ENCODE measurements around the gene CYB5R3.

CYB5R3 gene

DNA sequence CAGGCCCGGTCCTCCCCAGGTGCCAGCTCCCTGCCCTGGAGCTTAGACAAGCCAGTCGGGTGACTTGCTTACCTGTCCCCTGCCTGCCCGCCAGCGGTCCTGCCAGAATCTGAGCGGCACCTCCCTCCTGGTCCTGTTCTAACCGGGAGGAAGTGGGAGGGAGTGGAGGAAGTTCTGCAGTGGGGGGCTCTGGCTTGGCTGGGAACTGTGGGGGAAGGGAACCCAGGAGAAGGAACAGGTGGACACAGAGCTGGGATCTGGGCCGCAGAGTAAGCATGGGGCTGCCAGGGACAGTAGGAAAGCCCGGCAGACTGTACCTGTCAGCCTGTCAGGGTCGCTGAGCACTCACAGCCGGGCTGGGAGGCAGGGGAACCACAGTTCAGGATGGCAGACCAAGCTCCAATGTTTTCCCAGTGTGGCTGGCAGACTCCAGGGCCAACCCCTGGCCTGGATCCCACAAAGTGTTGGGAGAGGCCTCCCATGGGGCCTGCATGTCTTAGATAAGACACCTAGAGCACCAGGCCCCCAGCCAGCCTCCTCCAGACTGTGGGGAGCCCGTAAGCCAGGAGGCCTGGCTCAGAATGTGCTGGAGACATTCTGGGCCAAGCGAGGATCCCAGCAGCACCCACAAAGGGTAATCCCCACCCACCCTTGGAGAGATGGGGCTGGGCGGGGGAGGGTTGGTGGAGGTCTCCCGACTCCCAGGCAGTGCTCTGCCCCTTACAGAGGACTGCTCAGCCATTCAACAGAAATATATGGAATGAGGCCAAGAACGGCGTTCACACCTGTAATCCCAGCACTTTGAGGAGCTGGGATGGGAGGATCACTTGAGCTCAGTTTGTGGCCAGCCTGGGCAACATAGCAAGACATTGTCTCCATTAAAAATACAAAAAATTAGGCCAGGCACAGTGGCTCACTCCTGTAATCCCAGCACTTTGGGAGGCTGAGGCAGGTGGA lies 2.3 kb downstream of the CYB5R3 start:
- Histone ChIP-seq H2AFZ (ENCODE audit: low read depth) (no peak overlapping the region), H4K20me1 (ENCODE audit: insufficient read depth) (no peaks in the 10 kb centered on the region), H3K4me3 (IDR thresholded peaks at IDR 0.05; ENCODE audit: insufficient read depth, low read depth, low read length) (no peak overlapping the region), H3K4me2 (no peak overlapping the region), H3K79me2 (ENCODE audit: insufficient read depth, low read depth) (no peaks in the 10 kb centered on the region; the same call in 1 of the 2 replicates), H3K27me3 (ENCODE audit: insufficient read depth, low read depth) (no peaks in the 10 kb centered on the region), H3K27ac (no peak overlapping the region), H3K4me1 (ENCODE audit: low read depth, poor library complexity, severe bottlenecking) (peaks cover 3% of the 10 kb centered on the region), H3K9ac (no peak overlapping the region), H3K36me3 (ENCODE audit: insufficient read depth) (no peaks in the 10 kb centered on the region)
- TF ChIP-seq CTCF (conservative IDR thresholded peaks at IDR 0.05; ENCODE audit: low read depth, low read length) = no peak

DNA sequence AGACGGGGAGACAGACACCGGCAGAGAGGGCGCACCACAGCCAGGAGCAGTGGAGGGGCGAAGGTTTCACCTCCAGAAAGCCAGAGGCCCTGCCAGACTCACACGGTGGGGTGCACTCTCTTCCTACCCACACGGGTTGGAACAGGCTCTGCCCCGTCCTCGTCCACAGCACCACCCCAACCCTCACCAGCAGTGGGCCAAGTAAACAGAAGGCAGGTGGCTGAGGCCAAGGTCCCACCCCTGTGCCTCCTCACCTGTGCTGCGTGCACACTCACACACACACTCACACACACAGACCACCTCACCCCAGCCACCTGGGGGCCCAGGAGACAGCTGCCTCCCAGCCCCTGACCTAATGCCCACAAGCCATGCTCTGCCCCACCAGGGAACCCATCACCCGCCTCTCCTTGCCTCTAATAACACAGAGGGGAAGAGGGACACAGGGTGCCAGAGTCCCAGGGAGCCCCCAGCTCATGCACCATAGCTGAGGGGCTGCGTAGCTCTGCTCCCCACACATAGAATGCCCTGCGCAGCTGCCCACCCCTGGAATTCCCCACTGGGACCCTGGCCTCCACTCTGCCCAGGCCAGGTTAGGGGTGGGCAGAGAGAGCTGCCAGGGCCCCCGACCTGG lies 3.1 kb downstream of the CYB5R3 start:
- H2AFZ ChIP-seq (ENCODE audit: low read depth) = no peak overlapping the region
- no peak for TF ChIP-seq CTCF (conservative IDR thresholded peaks at IDR 0.05; ENCODE audit: low read depth, low read length)
- H3K27ac ChIP-seq = no peak overlapping the region
- H3K27me3 ChIP-seq (ENCODE audit: insufficient read depth, low read depth) = no peaks in the 10 kb centered on the region
- H3K79me2 ChIP-seq (ENCODE audit: insufficient read depth, low read depth) = no peaks in the 10 kb centered on the region; the same call in 1 of the 2 replicates
- peaks cover 3% of the 10 kb centered on the region for H3K4me1 ChIP-seq (ENCODE audit: low read depth, poor library complexity, severe bottlenecking)
- no peak overlapping the region for H3K4me2 ChIP-seq
- no peaks in the 10 kb centered on the region for H3K36me3 ChIP-seq (ENCODE audit: insufficient read depth)
- no peaks in the 10 kb centered on the region for H4K20me1 ChIP-seq (ENCODE audit: insufficient read depth)
- H3K4me3 ChIP-seq (IDR thresholded peaks at IDR 0.05; ENCODE audit: insufficient read depth, low read depth, low read length) = no peak overlapping the region
- no peak overlapping the region for H3K9ac ChIP-seq

DNA sequence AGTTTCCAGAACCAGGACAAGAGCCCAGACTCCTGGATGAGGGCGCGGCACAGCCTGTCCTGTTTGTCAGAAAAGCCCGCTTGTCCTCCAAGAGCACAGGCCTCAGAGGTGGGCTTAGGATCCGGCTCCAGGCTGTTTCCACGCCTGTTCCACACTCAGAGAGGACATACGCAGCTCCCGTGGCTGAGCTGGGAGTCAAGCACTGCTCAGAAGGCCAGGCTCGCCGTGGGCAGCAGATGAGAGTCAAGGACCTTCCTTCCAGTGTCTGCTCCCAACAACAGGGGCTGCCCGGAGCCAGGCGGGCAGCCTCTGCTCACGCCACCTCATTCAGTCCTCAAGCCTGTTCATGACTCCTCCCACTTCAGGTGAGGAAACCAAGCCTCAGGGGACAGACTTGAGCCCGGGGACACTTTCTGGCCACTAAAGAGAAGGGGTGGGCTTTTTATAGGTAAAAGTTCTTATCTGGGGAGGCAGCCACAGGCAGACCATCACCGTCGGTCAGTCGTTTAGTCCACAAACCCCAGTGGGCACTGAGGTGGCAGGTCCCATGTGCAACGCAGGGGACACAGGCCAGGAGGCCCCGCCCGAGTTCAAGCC lies 3.8 kb downstream of the CYB5R3 start:
- Histone ChIP-seq H3K9ac (no peak overlapping the region), H3K4me2 (no peak overlapping the region), H3K79me2 (ENCODE audit: insufficient read depth, low read depth) (no peaks in the 10 kb centered on the region; the same call in 1 of the 2 replicates), H2AFZ (ENCODE audit: low read depth) (no peak overlapping the region), H3K4me1 (ENCODE audit: low read depth, poor library complexity, severe bottlenecking) (peaks cover 3% of the 10 kb centered on the region), H4K20me1 (ENCODE audit: insufficient read depth) (no peaks in the 10 kb centered on the region), H3K4me3 (IDR thresholded peaks at IDR 0.05; ENCODE audit: insufficient read depth, low read depth, low read length) (no peak overlapping the region), H3K27me3 (ENCODE audit: insufficient read depth, low read depth) (no peaks in the 10 kb centered on the region), H3K36me3 (ENCODE audit: insufficient read depth) (no peaks in the 10 kb centered on the region), H3K27ac (no peak overlapping the region)
- no peak for TF ChIP-seq CTCF (conservative IDR thresholded peaks at IDR 0.05; ENCODE audit: low read depth, low read length)

GRCh38 chr22:42644422-42645340 lies 4.5 kb downstream of the CYB5R3 start:
- H3K27me3 ChIP-seq (ENCODE audit: insufficient read depth, low read depth) = no peaks in the 10 kb centered on the region
- no peaks in the 10 kb centered on the region for H4K20me1 ChIP-seq (ENCODE audit: insufficient read depth)
- no peak overlapping the region for H3K27ac ChIP-seq
- H3K4me2 ChIP-seq = no peak overlapping the region
- H2AFZ ChIP-seq (ENCODE audit: low read depth) = no peak overlapping the region
- peaks cover 1% of the 10 kb centered on the region for H3K4me1 ChIP-seq (ENCODE audit: low read depth, poor library complexity, severe bottlenecking)
- no peak overlapping the region for H3K4me3 ChIP-seq (IDR thresholded peaks at IDR 0.05; ENCODE audit: insufficient read depth, low read depth, low read length)
- no peak overlapping the region for H3K9ac ChIP-seq
- no peak for TF ChIP-seq CTCF (conservative IDR thresholded peaks at IDR 0.05; ENCODE audit: low read depth, low read length)
- no peaks in the 10 kb centered on the region; the same call in 1 of the 2 replicates for H3K79me2 ChIP-seq (ENCODE audit: insufficient read depth, low read depth)
- H3K36me3 ChIP-seq (ENCODE audit: insufficient read depth) = no peaks in the 10 kb centered on the region
